Activated naive CD8-positive, alpha-beta T cell treated with anti-CD3 and anti-CD28 coated beads for 36 hours (primary cell): ENCODE measurements around the gene SPINK5. TPM values are rescaled to one million over a fixed set of nuclear protein-coding genes. Genes with fewer than 3 reads are reported as not detected.
"Not testable (repeated sequence)": the region's sequence is repeated elsewhere in the genome, so short reads cannot be mapped to it uniquely, and the experiment has no call there.

Source experiments
- DNase-seq: peaks from one replicate; pipeline ENCODE4 v3.0.0; 2021
- H3K27ac Mint-ChIP-seq: one replicate; pipeline ENCODE4 v1.8.0; 2022; ENCODE audit warnings: mild to moderate bottlenecking, moderate library complexity, mixed read lengths
- H3K27me3 Mint-ChIP-seq: one replicate; pipeline ENCODE4 v1.8.0; 2022; ENCODE audit warnings: mild to moderate bottlenecking, mixed read lengths
- H3K36me3 Mint-ChIP-seq: one replicate; pipeline ENCODE4 v1.8.0; 2021; ENCODE audit warnings: mild to moderate bottlenecking, mixed read lengths
- H3K4me1 Mint-ChIP-seq: one replicate; pipeline ENCODE4 v1.8.0; 2021; ENCODE audit warnings: mixed read lengths
- H3K4me3 Mint-ChIP-seq: one replicate; pipeline ENCODE4 v1.8.0; 2022; ENCODE audit warnings: mild to moderate bottlenecking, moderate library complexity, mixed read lengths
- H3K9me3 Mint-ChIP-seq: one replicate; pipeline ENCODE4 v1.8.0; 2022; ENCODE audit warnings: mixed read lengths
- total RNA-seq, 2 experiments: library from RNA; stranded (reverse); gene quantifications; one replicate each; pipeline ENCODE4 v1.2.3, GENCODE V29; 2021

Gene SPINK5
- not detected for total RNA-seq

GRCh38 chr5:148063861-148064260, at the start of gene SPINK5:
TSS of gene SPINK5 (plus strand) at chr5:148063980. CDS start at chr5:148064045, 65 bp downstream.
- Mint-ChIP-seq H3K4me3 (no peak within 1 kb of the TSS), H3K4me1 (no peaks in the 10 kb centered on the region), H3K27ac (no peak within 1 kb of the TSS), H3K36me3 (no peaks in the 10 kb centered on the region), H3K27me3 (no peaks in the 10 kb centered on the region), H3K9me3 (no peaks in the 10 kb centered on the region)
- no peak for DNase-seq

- H3K27ac Mint-ChIP-seq, result no peak overlapping the region
- H3K4me1 Mint-ChIP-seq, result no peaks in the 10 kb centered on the region
- H3K4me3 Mint-ChIP-seq, result no peak overlapping the region
- no peaks in the 10 kb centered on the region for H3K27me3 Mint-ChIP-seq
- DNase-seq, result no peak
- H3K9me3 Mint-ChIP-seq, result no peaks in the 10 kb centered on the region
- no peaks in the 10 kb centered on the region for H3K36me3 Mint-ChIP-seq
Measured at GRCh38 chr5:148014276-148014675, 49.5 kb upstream of the SPINK5 start.

- H3K4me1 Mint-ChIP-seq, result no peaks in the 10 kb centered on the region
Measured at GRCh38 chr5:148020257-148020988, 43.4 kb upstream of the SPINK5 start.

GRCh38 chr5:148027505-148027904, 36.3 kb upstream of the SPINK5 start:
- Mint-ChIP-seq H3K36me3 (no peaks in the 10 kb centered on the region), H3K9me3 (no peaks in the 10 kb centered on the region), H3K27ac (no peak overlapping the region), H3K4me1 (no peaks in the 10 kb centered on the region), H3K27me3 (no peaks in the 10 kb centered on the region), H3K4me3 (no peak overlapping the region)
- DNase-seq, result no peak

More at GRCh38 chr5:148020257-148020988, 43.4 kb upstream of the SPINK5 start:
- no peak overlapping the region for H3K4me3 Mint-ChIP-seq
- H3K36me3 Mint-ChIP-seq, result no peaks in the 10 kb centered on the region
- DNase-seq, result no peak
- H3K9me3 Mint-ChIP-seq, result peaks cover 4% of the 10 kb centered on the region
- H3K27ac Mint-ChIP-seq, result no peak overlapping the region
- no peaks in the 10 kb centered on the region for H3K27me3 Mint-ChIP-seq

GRCh38 chr5:148029131-148029530, 34.6 kb upstream of the SPINK5 start:
- H3K4me1 Mint-ChIP-seq, result no peaks in the 10 kb centered on the region
- H3K36me3 Mint-ChIP-seq, result no peaks in the 10 kb centered on the region
- no peaks in the 10 kb centered on the region for H3K27me3 Mint-ChIP-seq
- H3K27ac Mint-ChIP-seq, result no peak overlapping the region
- DNase-seq, result no peak
- H3K4me3 Mint-ChIP-seq, result no peak overlapping the region
- H3K9me3 Mint-ChIP-seq, result no peaks in the 10 kb centered on the region

- no peak overlapping the region for H3K27ac Mint-ChIP-seq
- H3K27me3 Mint-ChIP-seq, result no peaks in the 10 kb centered on the region
- no peak overlapping the region for H3K4me3 Mint-ChIP-seq
- DNase-seq, result no peak
- H3K4me1 Mint-ChIP-seq, result no peaks in the 10 kb centered on the region
- no peaks in the 10 kb centered on the region for H3K9me3 Mint-ChIP-seq
- no peaks in the 10 kb centered on the region for H3K36me3 Mint-ChIP-seq
Measured at GRCh38 chr5:148033134-148033533, 30.6 kb upstream of the SPINK5 start.

GRCh38 chr5:148035676-148036075, 28.1 kb upstream of the SPINK5 start:
- H3K4me3 Mint-ChIP-seq, result no peak overlapping the region
- H3K27me3 Mint-ChIP-seq, result no peaks in the 10 kb centered on the region
- DNase-seq, result no peak
- no peaks in the 10 kb centered on the region for H3K9me3 Mint-ChIP-seq
- no peaks in the 10 kb centered on the region for H3K4me1 Mint-ChIP-seq
- no peaks in the 10 kb centered on the region for H3K36me3 Mint-ChIP-seq
- no peak overlapping the region for H3K27ac Mint-ChIP-seq

GRCh38 chr5:148042881-148043280, 20.9 kb upstream of the SPINK5 start:
- H3K36me3 Mint-ChIP-seq, result no peaks in the 10 kb centered on the region
- no peaks in the 10 kb centered on the region for H3K27me3 Mint-ChIP-seq
- no peak overlapping the region for H3K27ac Mint-ChIP-seq
- H3K4me3 Mint-ChIP-seq, result no peak overlapping the region
- no peaks in the 10 kb centered on the region for H3K4me1 Mint-ChIP-seq
- H3K9me3 Mint-ChIP-seq, result peaks cover 5% of the 10 kb centered on the region
- no peak for DNase-seq

GRCh38 chr5:148043705-148044104, 20.1 kb upstream of the SPINK5 start:
- Mint-ChIP-seq H3K27ac (no peak overlapping the region), H3K4me1 (no peaks in the 10 kb centered on the region), H3K27me3 (no peaks in the 10 kb centered on the region), H3K36me3 (no peaks in the 10 kb centered on the region), H3K4me3 (no peak overlapping the region), H3K9me3 (peaks cover 5% of the 10 kb centered on the region)
- no peak for DNase-seq

GRCh38 chr5:148055160-148055559, 8.6 kb upstream of the SPINK5 start:
- H3K27me3 Mint-ChIP-seq, DNase-seq, H3K4me3 Mint-ChIP-seq, H3K27ac Mint-ChIP-seq, H3K4me1 Mint-ChIP-seq, H3K36me3 Mint-ChIP-seq: not testable (repeated sequence)
- H3K9me3 Mint-ChIP-seq, result peaks cover 18% of the 10 kb centered on the region

- H3K36me3 Mint-ChIP-seq, result no peaks in the 10 kb centered on the region
- DNase-seq, result no peak
- no peak overlapping the region for H3K27ac Mint-ChIP-seq
- H3K4me1 Mint-ChIP-seq, result no peaks in the 10 kb centered on the region
- no peak overlapping the region for H3K4me3 Mint-ChIP-seq
- H3K27me3 Mint-ChIP-seq, result no peaks in the 10 kb centered on the region
- H3K9me3 Mint-ChIP-seq, result peaks cover 4% of the 10 kb centered on the region
Measured at GRCh38 chr5:148060309-148060708, 3.5 kb upstream of the SPINK5 start.

- Mint-ChIP-seq H3K27ac (no peak overlapping the region), H3K9me3 (peaks cover 2% of the 10 kb centered on the region), H3K4me3 (no peak overlapping the region), H3K27me3 (no peaks in the 10 kb centered on the region), H3K36me3 (no peaks in the 10 kb centered on the region), H3K4me1 (no peaks in the 10 kb centered on the region)
- DNase-seq, result no peak
Measured at GRCh38 chr5:148060881-148061280, 2.9 kb upstream of the SPINK5 start.

- Mint-ChIP-seq H3K36me3 (no peaks in the 10 kb centered on the region), H3K9me3 (no peaks in the 10 kb centered on the region), H3K4me1 (no peaks in the 10 kb centered on the region)
Measured at GRCh38 chr5:148070621-148071020, 6.8 kb downstream of the SPINK5 start.

GRCh38 chr5:148072207-148072606, 8.4 kb downstream of the SPINK5 start:
- H3K36me3 Mint-ChIP-seq, result no peaks in the 10 kb centered on the region
- H3K4me1 Mint-ChIP-seq, result no peaks in the 10 kb centered on the region
- H3K9me3 Mint-ChIP-seq, result peaks cover 5% of the 10 kb centered on the region
- H3K27me3 Mint-ChIP-seq, result no peaks in the 10 kb centered on the region
- H3K27ac Mint-ChIP-seq, result no peak overlapping the region
- DNase-seq, result no peak
- H3K4me3 Mint-ChIP-seq, result no peak overlapping the region

More at GRCh38 chr5:148070621-148071020, 6.8 kb downstream of the SPINK5 start:
- DNase-seq, result no peak
- no peaks in the 10 kb centered on the region for H3K27me3 Mint-ChIP-seq
- H3K27ac Mint-ChIP-seq, result no peak overlapping the region
- no peak overlapping the region for H3K4me3 Mint-ChIP-seq

- H3K9me3 Mint-ChIP-seq, result peaks cover 5% of the 10 kb centered on the region
- no peak for DNase-seq
- no peaks in the 10 kb centered on the region for H3K36me3 Mint-ChIP-seq
- no peaks in the 10 kb centered on the region for H3K27me3 Mint-ChIP-seq
- H3K27ac Mint-ChIP-seq, result no peak overlapping the region
- H3K4me1 Mint-ChIP-seq, result no peaks in the 10 kb centered on the region
- H3K4me3 Mint-ChIP-seq, result no peak overlapping the region
Measured at GRCh38 chr5:148075529-148075928, 11.7 kb downstream of the SPINK5 start.

GRCh38 chr5:148083203-148083602, 19.4 kb downstream of the SPINK5 start:
- Mint-ChIP-seq H3K27me3 (no peaks in the 10 kb centered on the region), H3K36me3 (no peaks in the 10 kb centered on the region), H3K27ac (no peak overlapping the region), H3K4me3 (no peak overlapping the region), H3K4me1 (no peaks in the 10 kb centered on the region), H3K9me3 (peaks cover 2% of the 10 kb centered on the region)
- no peak for DNase-seq
